Coronary artery (tissue), 2 donors: ENCODE results near the gene SRP9.

Experiments used
- DNase-seq: peaks from one replicate; pipeline ENCODE4 v3.0.0-alpha.2; 2017; ENCODE audit warnings: low spot score
- H3K27ac ChIP-seq, 2 donors: fragments of 200-600 bp; sonication (generic); one replicate each; pipeline ENCODE4 v1.5.1; 2016 to 2019
- H3K4me3 ChIP-seq: fragments of 200-600 bp; sonication (generic); 2 replicates; pipeline ENCODE4 v1.5.1; 2016; ENCODE audit warnings: mild to moderate bottlenecking, moderate library complexity
- CTCF ChIP-seq: fragments of 200-600 bp; sonication (generic); IDR thresholded peaks from one replicate; pipeline ENCODE4 v1.5.1; 2019; ENCODE audit warnings: antibody characterized with exemption

Gene SRP9

GRCh38 chr1:225770561-225771248 lies 6.9 kb upstream of the SRP9 start:
- no peak for TF ChIP-seq CTCF
- no peak for DNase-seq
- no peak overlapping the region for H3K4me3 ChIP-seq
- H3K27ac ChIP-seq: no peak overlapping the region

GRCh38 chr1:225771661-225772322 lies 5.8 kb upstream of the SRP9 start:
- no peak overlapping the region for H3K4me3 ChIP-seq
- H3K27ac ChIP-seq: peak overlapping the region in 1 of 2 donors; percentile 40
- no peak for TF ChIP-seq CTCF
- DNase-seq: peak; percentile 63

GRCh38 chr1:225772323-225772768 lies 5.3 kb upstream of the SRP9 start:
- TF ChIP-seq CTCF: peak; percentile 86
- DNase-seq: peak; percentile 88
- no peak overlapping the region for H3K4me3 ChIP-seq
- H3K27ac ChIP-seq: peak overlapping the region in 1 of 2 donors; percentile 40

GRCh38 chr1:225772848-225773247 lies 4.8 kb upstream of the SRP9 start:
- Histone ChIP-seq H3K27ac (no peak overlapping the region), H3K4me3 (no peak overlapping the region)
- DNase-seq: no peak
- no peak for TF ChIP-seq CTCF

DNA sequence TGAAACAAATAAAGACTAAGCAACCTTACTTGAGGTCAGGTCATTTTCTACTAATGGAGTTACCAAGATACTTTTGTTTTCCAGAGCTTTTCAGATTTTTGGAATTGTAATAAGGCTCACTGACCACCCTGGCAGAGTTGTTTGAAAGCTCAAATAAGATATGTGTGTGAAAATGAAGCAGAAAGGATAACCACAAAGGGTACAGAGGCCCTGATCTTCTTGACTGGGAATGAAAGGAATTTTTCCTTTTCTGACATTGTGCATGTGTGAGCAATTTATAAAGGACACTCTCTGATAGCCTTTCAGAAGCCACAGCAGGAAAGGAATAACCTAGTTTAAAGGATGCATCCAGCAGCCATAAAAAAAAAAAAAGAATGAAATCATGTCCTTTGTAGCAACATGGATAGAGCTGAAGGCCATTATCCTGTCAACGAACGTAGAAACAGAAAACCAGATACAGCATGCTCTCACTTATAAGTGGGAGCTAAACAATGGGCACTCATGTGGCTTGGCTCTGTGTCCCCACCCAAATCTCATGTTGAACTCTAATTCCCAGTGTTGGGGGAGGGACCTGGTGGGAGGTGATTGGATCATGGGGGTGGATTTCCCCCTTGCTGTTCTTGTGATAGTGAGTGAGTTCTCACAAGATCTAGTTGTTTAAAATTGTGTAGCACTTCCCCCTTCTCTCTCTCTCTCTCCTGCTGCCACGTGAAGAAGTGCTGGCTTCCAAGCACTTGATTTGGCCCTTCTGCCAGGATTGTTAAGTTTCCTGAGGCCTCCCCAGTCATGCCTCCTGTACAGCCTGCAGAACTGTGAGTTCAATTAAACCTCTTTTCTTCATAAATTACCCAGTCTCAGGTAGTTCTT lies 3.1 kb upstream of the SRP9 start:
- no peak for DNase-seq
- no peak overlapping the region for H3K4me3 ChIP-seq
- no peak for TF ChIP-seq CTCF
- H3K27ac ChIP-seq: no peak overlapping the region

DNA sequence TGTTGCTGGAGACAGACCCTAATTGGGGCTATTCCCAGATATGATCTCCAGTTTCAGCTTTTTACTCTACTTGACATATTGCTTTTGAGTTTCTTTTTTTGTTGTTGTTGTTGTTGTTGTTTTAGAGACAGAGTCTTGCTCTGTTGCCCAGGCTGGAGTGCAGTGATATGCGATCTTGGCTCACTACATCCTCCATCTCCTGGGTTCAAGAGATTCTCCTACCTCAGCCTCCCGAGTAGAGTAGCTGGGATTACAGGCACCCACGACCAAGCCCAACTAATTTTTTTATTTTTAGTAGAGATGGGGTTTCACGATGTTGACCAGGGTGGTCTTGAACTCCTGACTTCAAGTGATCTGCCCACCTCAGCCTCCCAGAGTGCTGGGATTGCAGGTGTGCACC lies 1.3 kb upstream of the SRP9 start:
- TF ChIP-seq CTCF: no peak
- Histone ChIP-seq H3K4me3 (no peak overlapping the region), H3K27ac (no peak overlapping the region)
- no peak for DNase-seq
